GM19193 (cell line): ENCODE data around the gene NUAK1.

Source experiments
- POLR2A ChIP-seq: IDR thresholded peaks from 4 replicates; pipeline ENCODE4 v1.6.1; 2011; ENCODE audit not compliant: insufficient read depth, insufficient read length; ENCODE audit errors: extremely low read depth

NUAK1 gene

GRCh38 chr12:106015646-106016045 is 123.1 kb downstream of the NUAK1 start:
- TF ChIP-seq POLR2A, result no peak

- TF ChIP-seq POLR2A, result no peak
Measured at GRCh38 chr12:106013941-106014340, 124.8 kb downstream of the NUAK1 start.
